ENCODE data around the gene PLA2G2C.

GRCh38 chr1:20138346-20138745 is 48.0 kb downstream of the PLA2G2C start:
- TF ChIP-seq CTCF (IDR thresholded peaks at IDR 0.05) (no peak), POLR2A (IDR thresholded peaks at IDR 0.05; ENCODE audit: low read depth) (no peak), POLR2AphosphoS5 (IDR thresholded peaks at IDR 0.05) (no peak)
